Adrenal gland (tissue), 12 donors: ENCODE data around the gene FCRL4. TPM values are rescaled to one million over a fixed set of nuclear protein-coding genes. Genes with fewer than 3 reads are reported as not detected.

Experiments
- DNase-seq, 7 donors: peaks; one replicate each; pipeline ENCODE4 v3.0.0-alpha.2; 2019 to 2020
- H3K27ac ChIP-seq, 5 donors: fragments of 200-600 bp; sonication (generic) in 4 of 5; 1 replicate in 3 of 5; 2 replicates in 2 of 5; pipeline versions ENCODE4 v1.5.1 to v1.8.0; 2016 to 2020; ENCODE audit warnings: mild to moderate bottlenecking in 1 of 5
- H3K27me3 ChIP-seq: fragments of 200-600 bp; 2 replicates; pipeline ENCODE4 v1.8.0; 2021
- H3K36me3 ChIP-seq, 2 donors: fragments of 200-600 bp; replicated peaks in 1 of 2; 1 replicate in 1 of 2; 2 replicates in 1 of 2; pipeline versions ENCODE4 v1.5.1 to v1.8.0; 2018 to 2022
- H3K4me1 ChIP-seq, 2 donors: fragments of 200-600 bp; replicated peaks in 1 of 2; 1 replicate in 1 of 2; 2 replicates in 1 of 2; pipeline versions ENCODE4 v1.5.1 to v1.8.0; 2018 to 2021
- H3K4me3 ChIP-seq, 4 donors: fragments of 200-600 bp; sonication (generic) in 3 of 4; one replicate each; pipeline ENCODE4 v1.5.1; 2016 to 2018
- H3K9me3 ChIP-seq, 3 donors: fragments of 200-600 bp; sonication (generic) in 1 of 3; replicated peaks in 1 of 3; 1 replicate in 2 of 3; 2 replicates in 1 of 3; pipeline versions ENCODE4 v1.5.1 to v1.8.0; 2016 to 2021
- POLR2A ChIP-seq, 2 donors: fragments of 450-650 bp; IDR thresholded peaks; one replicate each; pipeline ENCODE4 v1.6.1; 2017; ENCODE audit warnings: antibody characterized with exemption in 2 of 2, mild to moderate bottlenecking in 2 of 2, moderate library complexity in 1 of 2
- WGBS, 4 donors: extraction: QIAGEN DNeasy Blood & Tissue Kit in 2 of 4; methylation state at CpG; one replicate each; pipeline versions ENCODE4 v1.1.5 to v1.1.7; 2013 to 2017; 5-methylcytosine and 5-hydroxymethylcytosine counted together
- intact Hi-C, 2 donors: fragments of 100-400 bp; cut with DNase I; formaldehyde crosslinking; loops; one replicate each; pipeline versions ENCODE4 v1.14.1 to v1.15.0; 2022 to 2023
- polyA plus RNA-seq, 3 donors: library from polyadenylated mRNA; stranded (reverse); fragments of 200-250 nt in 2 of 3; fragments of 350-450 nt in 1 of 3; fragmentation: Illumina TruSeq in 1 of 3; extraction: RNeasy Lipid Tissue Mini Kit (QIAGEN cat#74804) in 1 of 3; gene quantifications; one replicate each; pipeline ENCODE4 v1.2.3, GENCODE V29; 2013 to 2014
- total RNA-seq, 9 donors: library from RNA; depleted of rRNA in 4 of 9; stranded (reverse); fragments of >200 nt in 4 of 9; fragments of 120-200 nt in 1 of 9; fragmentation: NEBNext Ultra II Directional in 1 of 9; extraction: Animal tissue kit (Norgen Biotek cat#: 25700) in 1 of 9; gene quantifications; one replicate each; pipeline versions ENCODE4 v1.1.0 to v1.2.4, GENCODE V29; 2013 to 2023
- TF ChIP-seq, protein P1 (sequence below), 6 experiments: fragments of 450-650 bp in 4 of 6; fragments of 200-600 bp in 2 of 6; sonication (generic) in 1 of 6; IDR thresholded peaks; 1 replicate in 5 of 6; 2 replicates in 1 of 6; pipeline versions ENCODE4 v1.5.1 to v1.8.0; 2016 to 2021; ENCODE audit warnings: antibody characterized with exemption in 6 of 6, mild to moderate bottlenecking in 2 of 6, moderate library complexity in 1 of 6
- donor health status: healthy with polysubstance abuse.
- donor health status: Bipolar disorder and iron deficiency.
- donor health status: DM: yes; HTN: yes; CAD: no.
- donor health status: DM: no; HTN: no; CAD: no.
- donor health status: DM: no; HTN: no; CAD: no.
- donor health status: DM: yes; HTN: yes; CAD: no.

FCRL4 gene
- total and polyA plus RNA-seq, 12 donors: not detected

DNA sequence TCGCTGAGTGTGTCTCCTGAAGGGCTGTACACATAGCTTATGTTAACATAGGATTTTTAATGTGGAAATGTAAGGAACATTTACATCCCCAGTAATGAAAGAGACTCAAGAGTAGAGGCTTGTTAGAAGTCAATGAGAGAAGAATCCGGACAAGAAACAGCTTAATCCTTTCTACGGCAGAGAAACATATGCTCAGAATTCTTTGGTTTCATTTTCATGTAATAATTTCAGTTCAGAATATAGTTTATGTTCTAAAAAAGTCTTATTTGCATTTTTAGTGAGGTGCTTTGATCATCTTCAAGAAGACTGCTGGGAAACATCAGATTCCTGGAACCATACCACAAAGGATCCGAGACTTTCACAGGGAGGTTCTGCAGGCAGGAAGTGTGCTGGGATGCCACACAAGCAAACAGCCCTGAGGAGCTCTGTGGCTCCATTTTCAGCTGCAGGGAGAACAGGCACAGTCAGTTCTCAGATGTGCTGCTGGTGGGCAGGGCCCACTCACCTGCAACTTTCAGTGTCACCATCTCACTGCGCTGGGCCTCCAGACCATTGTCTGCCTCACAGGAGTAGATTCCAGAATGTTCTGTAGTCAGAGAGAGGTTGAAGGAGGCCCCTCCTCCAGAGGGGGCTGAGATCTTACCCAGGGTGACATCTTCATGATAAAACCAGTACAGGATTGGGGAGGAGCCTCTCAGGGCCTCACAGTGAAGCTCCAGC lies 74.0 kb downstream of the FCRL4 start:
- TF ChIP-seq POLR2A (IDR thresholded peaks at IDR 0.05): no peak
- TF ChIP-seq, protein P1, sequence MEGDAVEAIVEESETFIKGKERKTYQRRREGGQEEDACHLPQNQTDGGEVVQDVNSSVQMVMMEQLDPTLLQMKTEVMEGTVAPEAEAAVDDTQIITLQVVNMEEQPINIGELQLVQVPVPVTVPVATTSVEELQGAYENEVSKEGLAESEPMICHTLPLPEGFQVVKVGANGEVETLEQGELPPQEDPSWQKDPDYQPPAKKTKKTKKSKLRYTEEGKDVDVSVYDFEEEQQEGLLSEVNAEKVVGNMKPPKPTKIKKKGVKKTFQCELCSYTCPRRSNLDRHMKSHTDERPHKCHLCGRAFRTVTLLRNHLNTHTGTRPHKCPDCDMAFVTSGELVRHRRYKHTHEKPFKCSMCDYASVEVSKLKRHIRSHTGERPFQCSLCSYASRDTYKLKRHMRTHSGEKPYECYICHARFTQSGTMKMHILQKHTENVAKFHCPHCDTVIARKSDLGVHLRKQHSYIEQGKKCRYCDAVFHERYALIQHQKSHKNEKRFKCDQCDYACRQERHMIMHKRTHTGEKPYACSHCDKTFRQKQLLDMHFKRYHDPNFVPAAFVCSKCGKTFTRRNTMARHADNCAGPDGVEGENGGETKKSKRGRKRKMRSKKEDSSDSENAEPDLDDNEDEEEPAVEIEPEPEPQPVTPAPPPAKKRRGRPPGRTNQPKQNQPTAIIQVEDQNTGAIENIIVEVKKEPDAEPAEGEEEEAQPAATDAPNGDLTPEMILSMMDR (IDR thresholded peaks at IDR 0.05): no peak
- intact Hi-C loops: no loop called here
- Histone ChIP-seq H3K27me3 (peaks cover 9% of the 10 kb centered on the region), H3K36me3 (no peaks in the 10 kb centered on the region), H3K4me3 (no peak overlapping the region), H3K4me1 (no peaks in the 10 kb centered on the region), H3K27ac (no peak overlapping the region), H3K9me3 (no peaks in the 10 kb centered on the region)
- WGBS, 4 donors: 81 to 89% (median 83%) methylated on average over 4 to 5 of the region's 5 CpGs
- DNase-seq: no peak

Other genes with a start within 250 kb of the FCRL4 start
- gene FCRL5, start 45.6 kb downstream of the FCRL4 start, total RNA-seq: under 1 TPM in 4 of 9 donors, not detected in 5; under 0.01 to 0.36 (median 0.19) TPM
- gene FCRL5, start 45.6 kb downstream of the FCRL4 start, polyA plus RNA-seq: 1 to 10 TPM in 1 of 3 donors, under 1 TPM in 2; under 0.01 to 1.1 (median 0.40) TPM
- under 1 TPM in 4 of 9 donors, not detected in 5; 0.06 to 0.46 (median 0.19) TPM for gene FCRL3, start 102.7 kb upstream of the FCRL4 start, total RNA-seq
- gene FCRL3, start 102.7 kb upstream of the FCRL4 start, polyA plus RNA-seq: under 1 TPM; 0.03 to 0.08 (median 0.04) TPM
- not detected for gene FCRL2, start 179.0 kb upstream of the FCRL4 start, total RNA-seq
- gene FCRL2, start 179.0 kb upstream of the FCRL4 start, polyA plus RNA-seq: under 1 TPM; 0.03 to 0.15 (median 0.08) TPM
- under 1 TPM in 1 of 9 donors, not detected in 8; 0.40 TPM for gene FCRL1, start 222.0 kb upstream of the FCRL4 start, total RNA-seq
- gene FCRL1, start 222.0 kb upstream of the FCRL4 start, polyA plus RNA-seq: under 1 TPM in 1 of 3 donors, not detected in 2; 0.03 TPM
- 1 to 10 TPM in 1 of 9 donors, under 1 TPM in 1, not detected in 7; 0.32 to 2.4 TPM for gene CD5L, start 243.7 kb upstream of the FCRL4 start, total RNA-seq
- gene CD5L, start 243.7 kb upstream of the FCRL4 start, polyA plus RNA-seq: under 1 TPM in 1 of 3 donors, not detected in 2; 0.16 TPM